H9 (cell line): ENCODE measurements around the gene LRRC39. TPM values are rescaled to one million over a fixed set of nuclear protein-coding genes. Genes with fewer than 3 reads are reported as not detected.

Experiments
- DNase-seq: peaks from one replicate; pipeline ENCODE4 v3.0.0-alpha.2; 2017
- H2AFZ ChIP-seq: one replicate; pipeline ENCODE4 v1.6.1; 2013; ENCODE audit warnings: mild to moderate bottlenecking, low read length, control low read depth, moderate library complexity
- H2AK5ac ChIP-seq: 2 replicates; pipeline ENCODE4 v1.6.1; 2013; ENCODE audit warnings: low read length, control low read depth, mixed read lengths; ENCODE audit not compliant: insufficient read length
- H2BK120ac ChIP-seq: one replicate; pipeline ENCODE4 v1.6.1; 2013; ENCODE audit warnings: low read depth, mild to moderate bottlenecking, low read length, control low read depth, inconsistent platforms; ENCODE audit not compliant: poor library complexity, severe bottlenecking
- H2BK12ac ChIP-seq: 2 replicates; pipeline ENCODE4 v1.6.1; 2013; ENCODE audit warnings: low read length, control low read depth, mixed read lengths, low read depth; ENCODE audit not compliant: insufficient read length
- H2BK15ac ChIP-seq: 2 replicates; pipeline ENCODE4 v1.6.1; 2013; ENCODE audit warnings: low read depth, low read length, control low read depth
- H2BK20ac ChIP-seq: one replicate; pipeline ENCODE4 v1.6.1; 2013; ENCODE audit warnings: low read depth, mild to moderate bottlenecking, low read length, control low read depth, inconsistent platforms; ENCODE audit not compliant: poor library complexity, severe bottlenecking
- H2BK5ac ChIP-seq: 2 replicates; pipeline ENCODE4 v1.6.1; 2013; ENCODE audit warnings: low read length, control low read depth, mixed read lengths; ENCODE audit not compliant: insufficient read length
- H3K14ac ChIP-seq: 2 replicates; pipeline ENCODE4 v1.6.1; 2013; ENCODE audit warnings: low read length, control low read depth; ENCODE audit not compliant: insufficient read depth
- H3K18ac ChIP-seq: 2 replicates; pipeline ENCODE4 v1.6.1; 2013; ENCODE audit warnings: low read depth, mild to moderate bottlenecking, mixed read lengths, low read length, control low read depth; ENCODE audit not compliant: insufficient read length
- H3K23ac ChIP-seq: 2 replicates; pipeline ENCODE4 v1.6.1; 2013; ENCODE audit warnings: low read length, control low read depth, mixed read lengths, low read depth; ENCODE audit not compliant: insufficient read length
- H3K23me2 ChIP-seq: 2 replicates; pipeline ENCODE4 v1.6.1; 2013; ENCODE audit warnings: low read depth, mild to moderate bottlenecking, mixed read lengths, low read length, control low read depth; ENCODE audit not compliant: insufficient read length, poor library complexity, severe bottlenecking
- H3K27ac ChIP-seq: 2 replicates; pipeline ENCODE4 v1.5.1; 2013; ENCODE audit warnings: low read length, control low read depth, mixed read lengths, low read depth; ENCODE audit not compliant: insufficient read length
- H3K27me3 ChIP-seq: 2 replicates; pipeline ENCODE4 v1.6.1; 2013; ENCODE audit warnings: low read length, control low read depth, inconsistent platforms; ENCODE audit not compliant: insufficient read depth
- H3K4ac ChIP-seq: 2 replicates; pipeline ENCODE4 v1.6.1; 2013; ENCODE audit warnings: low read depth, mild to moderate bottlenecking, control low read depth, inconsistent platforms, low read length, moderate library complexity
- H3K4me1 ChIP-seq: 2 replicates; pipeline ENCODE4 v1.6.1; 2013; ENCODE audit warnings: low read length, control low read depth, inconsistent platforms; ENCODE audit not compliant: insufficient read depth
- H3K4me2 ChIP-seq: 2 replicates; pipeline ENCODE4 v1.6.1; 2013; ENCODE audit warnings: low read length, control low read depth, mixed read lengths; ENCODE audit not compliant: insufficient read length, insufficient read depth
- H3K56ac ChIP-seq: 2 replicates; pipeline ENCODE4 v1.6.1; 2013; ENCODE audit warnings: low read depth, mild to moderate bottlenecking, mixed read lengths, low read length, control low read depth; ENCODE audit not compliant: insufficient read length
- H3K79me1 ChIP-seq: 2 replicates; pipeline ENCODE4 v1.6.1; 2013; ENCODE audit warnings: low read depth, mild to moderate bottlenecking, moderate library complexity, low read length, control low read depth, inconsistent platforms; ENCODE audit not compliant: insufficient read depth, poor library complexity, severe bottlenecking
- H3K79me2 ChIP-seq: 2 replicates; pipeline ENCODE4 v1.6.1; 2013; ENCODE audit warnings: low read length, control low read depth, inconsistent platforms; ENCODE audit not compliant: insufficient read depth
- H3K9ac ChIP-seq: 2 replicates; pipeline ENCODE4 v1.6.1; 2013; ENCODE audit warnings: low read length, control low read depth, mixed read lengths; ENCODE audit not compliant: insufficient read length; ENCODE audit errors: extremely low read depth
- H3K9me3 ChIP-seq: one replicate; pipeline ENCODE4 v1.6.1; 2013; ENCODE audit warnings: low read depth, low read length, inconsistent platforms; ENCODE audit not compliant: control insufficient read depth
- H3T11ph ChIP-seq: one replicate; pipeline ENCODE4 v1.6.1; 2013; ENCODE audit warnings: mild to moderate bottlenecking, low read length, control low read depth, inconsistent platforms
- H4K20me1 ChIP-seq: one replicate; pipeline ENCODE4 v1.6.1; 2013; ENCODE audit not compliant: control insufficient read depth, insufficient read length, insufficient read depth
- H4K5ac ChIP-seq: 2 replicates; pipeline ENCODE4 v1.6.1; 2013; ENCODE audit warnings: low read depth, mild to moderate bottlenecking, mixed read lengths, low read length, control low read depth; ENCODE audit not compliant: insufficient read length
- H4K8ac ChIP-seq: replicated peaks from 2 replicates; pipeline ENCODE4 v1.6.1; 2013; ENCODE audit warnings: low read length, control low read depth, mixed read lengths, low read depth; ENCODE audit not compliant: insufficient read length
- H4K91ac ChIP-seq: 2 replicates; pipeline ENCODE4 v1.6.1; 2013; ENCODE audit warnings: low read depth, mild to moderate bottlenecking, moderate library complexity, mixed read lengths, low read length, control low read depth; ENCODE audit not compliant: insufficient read length
- H3K27ac Mint-ChIP-seq, 3 experiments: 2 replicates in 2 of 3; 3 replicates in 1 of 3; pipeline ENCODE4 v1.8.0; 2020 to 2021; ENCODE audit warnings: mixed read lengths in 3 of 3, mild to moderate bottlenecking in 1 of 3, moderate library complexity in 1 of 3
- H3K27me3 Mint-ChIP-seq: 2 replicates; pipeline ENCODE4 v1.8.0; 2021; ENCODE audit warnings: low read depth, mild to moderate bottlenecking, moderate library complexity, mixed read lengths
- H3K36me3 Mint-ChIP-seq, 3 experiments: 2 replicates in 2 of 3; 3 replicates in 1 of 3; pipeline ENCODE4 v1.8.0; 2020 to 2021; ENCODE audit warnings: low read depth in 3 of 3, mixed read lengths in 3 of 3; ENCODE audit not compliant: insufficient read depth in 1 of 3
- H3K4me1 Mint-ChIP-seq, 2 experiments: 2 replicates each; pipeline ENCODE4 v1.8.0; 2020; ENCODE audit warnings: mixed read lengths in 2 of 2
- H3K4me3 Mint-ChIP-seq, 2 experiments: 2 replicates in 1 of 2; 3 replicates in 1 of 2; pipeline ENCODE4 v1.8.0; 2020 to 2021; ENCODE audit warnings: mild to moderate bottlenecking in 2 of 2, mixed read lengths in 2 of 2, moderate library complexity in 1 of 2
- H3K9me3 Mint-ChIP-seq, 2 experiments: 2 replicates in 1 of 2; 3 replicates in 1 of 2; pipeline ENCODE4 v1.8.0; 2020; ENCODE audit warnings: mild to moderate bottlenecking in 2 of 2, mixed read lengths in 2 of 2, moderate library complexity in 1 of 2
- WGBS: extraction: QIAGEN DNeasy Blood & Tissue Kit; methylation state at CpG from one replicate; pipeline ENCODE4 v1.1.7; 2013; ENCODE audit warnings: missing lambda C conversion rate, low lambda C conversion rate, mixed read lengths; ENCODE audit not compliant: insufficient read length; ENCODE audit errors: extremely low coverage; 5-methylcytosine and 5-hydroxymethylcytosine counted together
- total RNA-seq: library from RNA; stranded (reverse); gene quantifications from 2 replicates; pipeline ENCODE4 v1.2.1, GENCODE V29; 2021
- TF ChIP-seq, protein P1 (sequence below): fragments of 200-600 bp; sonication (generic); conservative IDR thresholded peaks from 3 replicates; pipeline ENCODE4 v1.8.0; 2021; ENCODE audit warnings: antibody characterized with exemption, mild to moderate bottlenecking

The LRRC39 gene
- total RNA-seq, 1 experiment from 2014 or later = 0.37 TPM

DNA sequence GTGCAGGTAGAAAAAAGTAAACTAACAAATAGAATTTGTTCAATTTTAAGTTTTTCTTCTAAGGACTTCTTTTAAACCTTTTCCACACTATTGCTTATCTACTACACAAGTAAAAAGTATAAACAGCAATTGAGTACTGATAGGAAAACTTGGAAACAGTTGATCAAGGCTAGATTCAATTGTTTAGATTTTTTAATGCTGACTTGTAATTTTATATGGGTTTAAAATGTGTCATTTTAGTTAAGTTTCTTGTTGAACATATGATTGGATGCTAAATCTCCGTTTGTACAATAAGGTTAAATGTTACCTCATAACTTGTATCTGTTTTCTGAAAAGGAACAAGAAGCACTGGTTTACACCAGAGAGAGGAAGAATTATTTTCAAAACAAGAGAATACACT, 50.8 kb downstream of the LRRC39 start:
- Histone ChIP-seq H3K27ac (no peak overlapping the region), H2BK20ac (no peak overlapping the region), H3K23me2 (peaks cover 2% of the 10 kb centered on the region), H3K9me3 (no peaks in the 10 kb centered on the region), H3K79me1 (peaks cover 5% of the 10 kb centered on the region), H2AK5ac (no peak overlapping the region), H4K8ac (no peak overlapping the region), H4K5ac (no peak overlapping the region), H2BK12ac (no peak overlapping the region), H3K4ac (no peak overlapping the region), H3K14ac (no peak overlapping the region), H3K23ac (no peak overlapping the region), H4K20me1 (no peaks in the 10 kb centered on the region), H2AFZ (no peak overlapping the region), H2BK15ac (no peak overlapping the region), H3T11ph (no peak overlapping the region), H3K4me2 (no peak overlapping the region), H4K91ac (no peak overlapping the region), H3K18ac (no peak overlapping the region), H3K9ac (no peak overlapping the region), H2BK5ac (no peak overlapping the region), H3K4me1 (no peaks in the 10 kb centered on the region), H3K27me3 (no peaks in the 10 kb centered on the region), H2BK120ac (no peak overlapping the region), H3K56ac (no peak overlapping the region), H3K79me2 (peaks cover 15% of the 10 kb centered on the region; the same call in 1 of the 2 replicates)
- no peaks in the 10 kb centered on the region for H3K9me3 Mint-ChIP-seq
- no peak overlapping the region for H3K4me3 Mint-ChIP-seq
- peaks cover 7% of the 10 kb centered on the region in 2 experiments for H3K4me1 Mint-ChIP-seq
- DNase-seq = no peak
- H3K27me3 Mint-ChIP-seq = no peaks in the 10 kb centered on the region
- no CpG with 5 or more reads among the region's 1 CpG for WGBS
- peaks cover 5 to 7% (median 5%) of the 10 kb centered on the region in 3 experiments; a peak in 5 of 7 replicates for H3K36me3 Mint-ChIP-seq
- no peak overlapping the region for H3K27ac Mint-ChIP-seq
- TF ChIP-seq, protein P1, sequence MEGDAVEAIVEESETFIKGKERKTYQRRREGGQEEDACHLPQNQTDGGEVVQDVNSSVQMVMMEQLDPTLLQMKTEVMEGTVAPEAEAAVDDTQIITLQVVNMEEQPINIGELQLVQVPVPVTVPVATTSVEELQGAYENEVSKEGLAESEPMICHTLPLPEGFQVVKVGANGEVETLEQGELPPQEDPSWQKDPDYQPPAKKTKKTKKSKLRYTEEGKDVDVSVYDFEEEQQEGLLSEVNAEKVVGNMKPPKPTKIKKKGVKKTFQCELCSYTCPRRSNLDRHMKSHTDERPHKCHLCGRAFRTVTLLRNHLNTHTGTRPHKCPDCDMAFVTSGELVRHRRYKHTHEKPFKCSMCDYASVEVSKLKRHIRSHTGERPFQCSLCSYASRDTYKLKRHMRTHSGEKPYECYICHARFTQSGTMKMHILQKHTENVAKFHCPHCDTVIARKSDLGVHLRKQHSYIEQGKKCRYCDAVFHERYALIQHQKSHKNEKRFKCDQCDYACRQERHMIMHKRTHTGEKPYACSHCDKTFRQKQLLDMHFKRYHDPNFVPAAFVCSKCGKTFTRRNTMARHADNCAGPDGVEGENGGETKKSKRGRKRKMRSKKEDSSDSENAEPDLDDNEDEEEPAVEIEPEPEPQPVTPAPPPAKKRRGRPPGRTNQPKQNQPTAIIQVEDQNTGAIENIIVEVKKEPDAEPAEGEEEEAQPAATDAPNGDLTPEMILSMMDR = no peak
